ENCODE data around the gene KLRG1. TPM values are rescaled to one million over a fixed set of nuclear protein-coding genes. Genes with fewer than 3 reads are reported as not detected.

The KLRG1 gene
- total RNA-seq: 1 to 10 TPM; 5.2 to 8.0 (median 6.5) TPM
- 5.7 TPM for polyA plus RNA-seq
- long read RNA-seq, donor 1, partial matches to known transcripts: 0 of 8 reads
- long read RNA-seq, donor 1, other reads (novel, unspliced or antisense): 7 of 8 reads
- long read RNA-seq, donor 2, partial matches to known transcripts: 0 of 2 reads
- long read RNA-seq, donor 2, other reads (novel, unspliced or antisense): 0 of 2 reads
- long read RNA-seq, donor 3, partial matches to known transcripts: 0 of 8 reads
- long read RNA-seq, donor 3, other reads (novel, unspliced or antisense): 5 of 8 reads
- long read RNA-seq, donor 4, partial matches to known transcripts: 0 of 2 reads
- long read RNA-seq, donor 4, other reads (novel, unspliced or antisense): 0 of 2 reads

DNA sequence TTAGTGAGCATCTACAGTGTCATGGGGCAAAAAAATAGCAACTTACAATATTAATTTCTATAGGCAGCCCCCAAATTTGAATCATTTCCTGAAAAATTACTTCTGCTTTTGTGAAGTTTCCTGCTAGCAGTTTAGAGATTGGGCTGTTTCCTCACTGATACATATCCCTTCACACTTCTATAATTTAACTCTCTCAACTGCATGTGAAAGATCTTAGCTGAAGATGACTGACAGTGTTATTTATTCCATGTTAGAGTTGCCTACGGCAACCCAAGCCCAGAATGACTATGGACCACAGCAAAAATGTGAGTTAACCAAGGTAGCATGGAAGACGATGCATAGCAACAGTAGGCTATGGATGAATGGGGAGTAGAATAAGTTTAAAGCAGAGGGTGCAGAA lies at the start of gene KLRG1:
Gene KLRG1 (plus strand): TSS at position 134 of the 400 bp plus-strand sequence. CDS start 90 bp downstream, at position 224.
- H3K4me1 ChIP-seq (ENCODE audit: control insufficient read depth, insufficient read depth, low read length): no peaks in the 10 kb centered on the region
- no peak within 1 kb of the TSS for H3K27ac ChIP-seq (ENCODE audit: low read length)
- WGBS: 71% methylated on average over 2 of the region's 2 CpGs
- no peaks in the 10 kb centered on the region for H3K27me3 ChIP-seq (ENCODE audit: control insufficient read depth, insufficient read depth)
- no peaks in the 10 kb centered on the region for H3K9me3 ChIP-seq (ENCODE audit: control insufficient read depth, low read length)
- intact Hi-C loops (cut with DNase I): no loop called here
- DNase-seq: no peak
- no peak for ATAC-seq
- peak within 1 kb of the TSS; percentile 42 for H3K4me3 ChIP-seq (ENCODE audit: low read length)

DNA sequence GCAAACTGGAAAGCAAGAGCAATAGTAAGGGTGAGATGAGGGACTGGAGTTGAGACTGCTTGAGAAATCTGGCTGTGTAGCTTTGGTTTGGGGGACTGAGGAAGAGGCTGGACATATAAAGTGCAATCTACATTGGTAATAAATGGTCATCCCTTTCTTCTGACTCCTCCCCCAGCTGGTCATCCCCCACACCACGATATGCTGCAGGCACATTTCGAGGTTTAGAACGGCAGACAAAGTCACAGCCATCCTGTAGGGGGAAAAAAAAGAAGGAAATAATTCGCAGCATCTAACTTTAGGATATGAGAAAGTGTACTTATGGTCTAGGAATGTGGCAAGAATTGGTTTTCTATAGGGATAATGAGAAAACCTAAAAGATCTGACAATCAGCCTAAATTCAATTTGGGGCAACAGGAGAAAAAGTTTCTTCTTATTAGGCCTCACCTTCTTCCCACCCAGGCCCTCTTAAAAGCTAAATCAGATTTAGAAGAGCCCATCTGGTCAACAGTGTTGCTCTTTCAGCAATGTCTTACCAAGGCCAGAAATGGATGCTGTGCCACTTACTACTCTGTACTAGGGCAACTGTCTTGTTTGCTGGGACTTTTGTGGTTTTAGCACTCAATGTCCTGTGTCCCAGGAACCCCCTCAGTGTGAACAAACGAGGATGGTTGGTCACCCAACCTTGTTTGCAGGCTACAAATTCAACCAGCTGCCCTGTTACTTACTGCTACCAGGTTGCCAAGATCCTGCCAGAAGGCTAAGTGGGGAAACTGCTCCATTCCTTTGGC lies 47.5 kb upstream of the KLRG1 start:
- Histone ChIP-seq H3K4me3 (ENCODE audit: low read length) (no peak overlapping the region), H3K27ac (ENCODE audit: low read length) (no peak overlapping the region), H3K4me1 (ENCODE audit: control insufficient read depth, insufficient read depth, low read length) (no peaks in the 10 kb centered on the region), H3K9me3 (ENCODE audit: control insufficient read depth, low read length) (no peaks in the 10 kb centered on the region), H3K27me3 (ENCODE audit: control insufficient read depth, insufficient read depth) (no peaks in the 10 kb centered on the region)
- WGBS: 71% methylated on average over 5 of the region's 5 CpGs
- ATAC-seq (no peak), DNase-seq (no peak)
- intact Hi-C loops (cut with DNase I): no loop called here

DNA sequence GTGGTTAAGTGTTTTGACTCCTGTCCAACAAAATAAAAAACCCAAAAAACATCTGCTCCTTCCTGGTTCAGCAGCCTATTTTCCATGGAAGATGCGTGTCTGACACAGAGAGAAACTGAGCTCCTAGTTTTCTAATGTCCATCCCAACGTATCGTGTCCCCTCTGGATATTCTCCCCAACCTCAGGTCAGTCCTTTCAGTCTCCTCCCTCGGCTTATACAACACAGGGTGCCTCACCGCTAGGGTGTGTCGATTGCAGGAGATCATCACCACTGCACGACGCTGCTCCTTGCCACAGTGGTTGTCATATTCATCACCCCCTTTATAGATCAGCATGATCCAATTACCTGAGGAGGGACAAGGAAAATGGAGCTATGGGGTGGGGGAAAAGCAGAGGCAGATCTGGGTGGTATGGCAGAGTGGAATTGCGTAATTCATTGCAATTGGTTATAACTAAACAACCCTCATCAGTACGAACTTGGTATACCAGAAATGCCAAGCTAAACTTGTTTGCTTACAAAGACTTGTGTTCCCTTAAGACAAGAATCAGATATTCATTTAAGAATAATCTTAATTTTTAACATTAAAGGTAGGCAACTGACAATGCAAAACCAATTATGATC lies 45.7 kb upstream of the KLRG1 start:
- Histone ChIP-seq H3K27me3 (ENCODE audit: control insufficient read depth, insufficient read depth) (no peaks in the 10 kb centered on the region), H3K27ac (ENCODE audit: low read length) (no peak overlapping the region), H3K4me3 (ENCODE audit: low read length) (no peak overlapping the region), H3K9me3 (ENCODE audit: control insufficient read depth, low read length) (no peaks in the 10 kb centered on the region), H3K4me1 (ENCODE audit: control insufficient read depth, insufficient read depth, low read length) (peaks cover 1% of the 10 kb centered on the region)
- ATAC-seq: no peak
- intact Hi-C loops (cut with DNase I): no loop called here
- WGBS: 90% methylated on average over 10 of the region's 10 CpGs
- no peak for DNase-seq

DNA sequence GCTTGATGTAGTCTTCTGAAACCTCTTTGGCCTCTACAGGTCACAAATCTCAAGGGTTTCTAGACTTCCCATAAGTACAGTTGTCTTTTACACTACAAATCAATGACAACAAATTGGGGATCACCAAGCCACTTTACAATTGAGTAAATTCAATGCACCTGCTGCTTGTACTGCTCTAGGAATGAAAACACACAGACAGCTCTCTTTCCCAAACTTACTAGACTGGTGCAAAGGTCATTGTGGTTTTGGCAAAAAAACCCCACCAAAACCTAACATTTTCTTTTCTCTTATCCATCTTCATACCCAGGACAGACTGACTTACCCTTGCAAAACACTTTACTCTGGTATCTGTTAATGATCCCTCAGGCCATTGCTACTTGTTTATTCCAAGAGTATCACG lies 42.6 kb upstream of the KLRG1 start:
- Histone ChIP-seq H3K9me3 (ENCODE audit: control insufficient read depth, low read length) (no peaks in the 10 kb centered on the region), H3K27ac (ENCODE audit: low read length) (no peak overlapping the region), H3K4me3 (ENCODE audit: low read length) (no peak overlapping the region), H3K27me3 (ENCODE audit: control insufficient read depth, insufficient read depth) (no peaks in the 10 kb centered on the region), H3K4me1 (ENCODE audit: control insufficient read depth, insufficient read depth, low read length) (peaks cover 2% of the 10 kb centered on the region)
- DNase-seq (no peak), ATAC-seq (no peak)
- 72% methylated on average over 1 of the region's 1 CpG for WGBS
- intact Hi-C loops (cut with DNase I): no loop called here

DNA sequence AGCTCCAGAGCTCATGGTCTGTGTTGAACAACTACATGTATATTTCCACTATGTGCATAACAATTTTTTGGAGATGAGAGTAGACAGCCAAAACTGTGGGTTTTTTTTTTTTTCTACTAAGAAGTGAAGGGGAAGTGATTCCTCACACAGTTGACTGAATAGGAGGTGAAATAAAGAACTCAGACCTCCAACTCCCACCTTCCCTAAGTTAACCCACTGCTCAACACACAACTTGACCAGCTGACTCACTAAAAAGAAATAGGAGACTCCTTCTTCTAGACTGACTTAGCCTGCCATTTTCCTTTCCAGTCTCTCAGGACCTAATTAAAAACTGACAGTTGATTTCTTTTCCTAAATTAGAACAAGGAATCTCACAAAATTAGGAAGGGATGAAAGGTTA lies 41.6 kb upstream of the KLRG1 start:
- Histone ChIP-seq H3K4me3 (ENCODE audit: low read length) (no peak overlapping the region), H3K4me1 (ENCODE audit: control insufficient read depth, insufficient read depth, low read length) (peaks cover 2% of the 10 kb centered on the region)
- no peak for ATAC-seq

DNA sequence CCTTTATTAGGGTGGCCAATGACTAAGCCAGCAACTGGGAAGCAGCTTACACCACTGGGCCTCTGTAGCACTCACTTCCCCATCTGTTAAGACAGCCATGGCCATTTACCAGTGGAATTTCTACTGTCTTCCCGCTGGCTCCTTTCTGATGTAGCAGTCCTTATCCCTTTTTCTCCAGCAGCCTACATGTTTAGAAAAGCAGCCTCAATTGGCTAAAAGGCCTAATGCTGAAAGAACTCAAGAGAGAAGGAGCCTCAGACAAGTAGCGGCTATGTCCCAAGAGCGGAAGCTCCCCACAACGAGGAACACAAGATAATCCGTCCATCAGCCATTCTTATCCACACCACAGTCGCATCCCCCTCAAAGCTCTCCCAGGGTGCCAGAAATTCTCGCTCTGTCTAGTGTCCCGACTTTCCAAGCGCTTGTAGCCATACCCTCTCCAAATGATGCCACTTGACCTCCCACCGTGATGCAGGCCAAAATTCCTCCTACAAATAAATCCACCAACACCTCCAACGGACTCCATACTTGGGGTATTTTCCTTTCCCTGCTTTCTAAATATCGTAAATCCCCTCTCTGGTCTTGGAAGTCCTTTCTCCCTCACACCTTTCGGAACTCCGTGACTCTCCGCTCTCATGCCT lies 40.5 kb upstream of the KLRG1 start:
- peak in 1 of 2 donors; percentile 3 for ATAC-seq
- Histone ChIP-seq H3K27me3 (ENCODE audit: control insufficient read depth, insufficient read depth) (no peaks in the 10 kb centered on the region), H3K4me1 (ENCODE audit: control insufficient read depth, insufficient read depth, low read length) (peaks cover 2% of the 10 kb centered on the region), H3K27ac (ENCODE audit: low read length) (peak overlapping the region; percentile 96), H3K4me3 (ENCODE audit: low read length) (peak overlapping the region; percentile 75), H3K9me3 (ENCODE audit: control insufficient read depth, low read length) (no peaks in the 10 kb centered on the region)
- DNase-seq: peak in 1 of 3 donors; percentile 41
- intact Hi-C loops (cut with DNase I): no loop called here
- WGBS: 1% methylated on average over 15 of the region's 15 CpGs

More for the DNA sequence above, 41.6 kb upstream of the KLRG1 start:
- H3K27me3 ChIP-seq (ENCODE audit: control insufficient read depth, insufficient read depth): no peaks in the 10 kb centered on the region
- no peak overlapping the region for H3K27ac ChIP-seq (ENCODE audit: low read length)
- intact Hi-C loops (cut with DNase I): no loop called here
- no peaks in the 10 kb centered on the region for H3K9me3 ChIP-seq (ENCODE audit: control insufficient read depth, low read length)
- DNase-seq: no peak

DNA sequence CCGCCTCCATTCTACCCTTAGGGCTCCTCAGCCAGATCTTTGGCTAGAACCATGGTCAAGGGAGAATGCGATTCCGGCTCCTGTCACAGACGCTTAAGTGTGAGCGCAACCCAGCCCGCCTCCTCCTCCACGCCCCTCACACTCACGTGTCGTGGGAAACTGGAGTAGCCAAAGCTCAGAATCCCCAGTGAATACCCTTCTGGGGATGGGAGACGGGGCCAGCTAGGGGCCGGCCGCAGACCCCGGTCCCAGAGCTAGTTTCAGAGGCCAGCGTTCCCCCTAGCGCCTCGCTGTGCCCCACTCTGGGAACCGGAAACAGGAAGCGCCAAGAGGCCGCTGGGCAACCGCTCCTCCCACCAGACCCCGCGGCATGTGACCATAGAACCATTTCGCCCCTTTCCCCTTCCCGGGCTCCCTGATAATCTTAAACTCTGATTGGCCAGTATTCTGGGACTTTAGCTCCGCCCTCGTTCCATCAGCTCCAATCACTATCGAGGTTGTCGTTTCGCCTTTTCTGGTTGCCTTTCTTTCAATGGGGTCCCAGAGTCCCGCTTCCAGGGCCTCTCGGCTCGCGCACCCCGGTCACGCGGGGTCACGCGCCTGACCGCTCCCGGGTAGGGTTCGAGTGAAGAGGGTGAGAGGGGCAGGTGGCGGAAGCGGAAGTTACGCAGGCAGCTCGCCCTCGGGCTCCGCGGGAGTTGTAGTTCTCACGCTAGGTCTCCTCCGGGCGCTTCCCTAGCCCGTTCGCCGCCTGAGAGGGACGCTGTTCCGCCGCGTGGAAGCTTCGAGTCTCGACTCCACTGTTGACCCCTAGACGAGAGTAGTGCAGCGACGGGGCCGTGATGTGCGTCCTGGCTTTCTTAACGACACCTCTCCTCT lies 39.8 kb upstream of the KLRG1 start, which contains the start of gene M6PR:
Gene M6PR (minus strand): TSS at position 304 of the 879 bp plus-strand sequence. CDS start 3,241 bp downstream, outside the sequence.
- ATAC-seq (peak; percentile 98), DNase-seq (peak; percentile 94 to 97 (median 97))
- intact Hi-C loops (cut with DNase I): loop anchor here in 2 of 4 donors (2.0 to 5.0 kb wide), 2 partner anchors 91 to 93 kb away; no protein-coding TSS in a partner anchor
- WGBS: under 1% methylated on average over 66 of the region's 66 CpGs
- Histone ChIP-seq H3K4me3 (ENCODE audit: low read length) (peak within 1 kb of the TSS; percentile 75), H3K4me1 (ENCODE audit: control insufficient read depth, insufficient read depth, low read length) (peaks cover 2% of the 10 kb centered on the region), H3K27ac (ENCODE audit: low read length) (peak within 1 kb of the TSS; percentile 96), H3K27me3 (ENCODE audit: control insufficient read depth, insufficient read depth) (no peaks in the 10 kb centered on the region), H3K9me3 (ENCODE audit: control insufficient read depth, low read length) (no peaks in the 10 kb centered on the region)

DNA sequence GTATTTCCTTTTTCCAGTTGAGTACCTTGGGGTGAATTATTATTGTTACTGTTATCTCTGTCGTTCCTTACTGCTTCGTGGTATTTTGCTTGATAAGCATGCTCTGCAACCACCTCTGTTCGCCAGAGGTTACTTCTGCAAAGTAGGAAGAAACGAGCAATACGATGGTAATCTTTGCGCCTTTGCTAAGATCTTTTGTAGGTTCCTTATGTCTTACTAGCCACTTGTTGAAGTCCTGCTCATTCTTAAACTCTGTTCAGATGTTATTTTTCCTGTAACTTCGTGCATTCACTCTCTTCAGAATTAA lies 39.2 kb upstream of the KLRG1 start:
- Histone ChIP-seq H3K27me3 (ENCODE audit: control insufficient read depth, insufficient read depth) (no peaks in the 10 kb centered on the region), H3K27ac (ENCODE audit: low read length) (peak overlapping the region; percentile 96), H3K4me1 (ENCODE audit: control insufficient read depth, insufficient read depth, low read length) (peaks cover 2% of the 10 kb centered on the region), H3K4me3 (ENCODE audit: low read length) (peak overlapping the region; percentile 75), H3K9me3 (ENCODE audit: control insufficient read depth, low read length) (no peaks in the 10 kb centered on the region)
- WGBS: under 1% methylated on average over 7 of the region's 7 CpGs
- intact Hi-C loops (cut with DNase I): loop anchor here in 2 of 4 donors (2.0 to 5.0 kb wide), 2 partner anchors 91 to 92 kb away; no protein-coding TSS in a partner anchor
- no peak for DNase-seq
- ATAC-seq: no peak

GRCh38 chr12:8950702-8951478 lies 38.5 kb upstream of the KLRG1 start:
- ATAC-seq: no peak
- Histone ChIP-seq H3K4me3 (ENCODE audit: low read length) (peak overlapping the region; percentile 75), H3K9me3 (ENCODE audit: control insufficient read depth, low read length) (no peaks in the 10 kb centered on the region), H3K4me1 (ENCODE audit: control insufficient read depth, insufficient read depth, low read length) (peaks cover 2% of the 10 kb centered on the region), H3K27ac (ENCODE audit: low read length) (peak overlapping the region; percentile 23), H3K27me3 (ENCODE audit: control insufficient read depth, insufficient read depth) (no peaks in the 10 kb centered on the region)
- no peak for DNase-seq
- WGBS: 23% methylated on average over 9 of the region's 9 CpGs
- intact Hi-C loops (cut with DNase I): loop anchor here in 2 of 4 donors (2.0 to 5.0 kb wide), 2 partner anchors 90 to 91 kb away; no protein-coding TSS in a partner anchor

Data from right cardiac atrium (tissue), 5 donors.